Ascending aorta (tissue), 2 donors: ENCODE results near the gene THADA. TPM values are rescaled to one million over a fixed set of nuclear protein-coding genes. Genes with fewer than 3 reads are reported as not detected.

Source experiments
- DNase-seq, 2 donors: peaks; one replicate each; pipeline ENCODE4 v3.0.0-alpha.2; 2019; ENCODE audit warnings: low spot score in 2 of 2
- H3K27ac ChIP-seq, 2 donors: fragments of 200-600 bp; sonication (generic); one replicate each; pipeline ENCODE4 v1.5.1; 2016 to 2017; ENCODE audit warnings: mild to moderate bottlenecking in 1 of 2
- H3K27me3 ChIP-seq: fragments of 200-600 bp; sonication (generic); one replicate; pipeline ENCODE4 v1.5.1; 2017
- H3K36me3 ChIP-seq, 2 donors: fragments of 200-600 bp; sonication (generic); one replicate each; pipeline ENCODE4 v1.5.1; 2016
- H3K4me1 ChIP-seq, 2 donors: fragments of 200-600 bp; sonication (generic); one replicate each; pipeline ENCODE4 v1.5.1; 2016 to 2017; ENCODE audit warnings: mild to moderate bottlenecking in 1 of 2
- H3K4me3 ChIP-seq, 2 donors: fragments of 200-600 bp; sonication (generic); one replicate each; pipeline ENCODE4 v1.5.1; 2016 to 2017; ENCODE audit warnings: mild to moderate bottlenecking in 1 of 2
- H3K9me3 ChIP-seq, 2 donors: fragments of 200-600 bp; sonication (generic); one replicate each; pipeline ENCODE4 v1.5.1; 2016
- intact Hi-C: fragments of 100-400 bp; cut with DNase I; formaldehyde crosslinking; loops from one replicate; pipeline ENCODE4 v1.15.1; 2023
- total RNA-seq: library from RNA; depleted of rRNA; stranded (reverse); fragments of >200 nt; gene quantifications from one replicate; pipeline ENCODE4 v1.1.0, GENCODE V29; 2016
- TF ChIP-seq, protein P1 (sequence below), 3 experiments: fragments of 200-600 bp in 2 of 3; fragments of 450-650 bp in 1 of 3; sonication (generic) in 2 of 3; IDR thresholded peaks; one replicate each; pipeline ENCODE4 v1.5.1; 2016 to 2019; ENCODE audit warnings: antibody characterized with exemption in 3 of 3, mild to moderate bottlenecking in 1 of 3, moderate library complexity in 1 of 3

THADA gene
- total RNA-seq, 1 donor from 2014 or later, result 27.4 TPM

DNA sequence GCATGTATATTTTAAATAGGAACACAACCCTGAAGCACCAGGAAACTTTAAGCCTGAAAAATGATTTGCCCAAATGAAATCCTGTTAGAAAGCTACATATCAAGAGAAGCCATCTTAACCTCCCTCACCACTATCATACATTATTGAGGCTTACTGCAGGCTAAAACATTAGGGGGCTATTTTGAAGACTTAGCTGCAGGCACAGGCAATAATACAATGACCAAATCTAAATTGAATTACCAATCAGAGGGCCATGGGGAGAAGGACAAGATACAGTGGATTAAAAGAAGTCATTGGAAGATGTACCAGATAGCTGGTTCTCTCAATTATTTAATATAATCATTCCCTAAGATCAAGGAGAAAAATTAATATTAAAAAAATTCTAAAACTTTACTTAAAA, 73.7 kb downstream of the THADA start:
- Histone ChIP-seq H3K36me3 (no peaks in the 10 kb centered on the region), H3K4me1 (peaks cover 6 to 61% of the 10 kb centered on the region in 2 donors), H3K27ac (peak overlapping the region in 1 of 2 donors; percentile 2), H3K4me3 (no peak overlapping the region), H3K27me3 (no peaks in the 10 kb centered on the region), H3K9me3 (no peaks in the 10 kb centered on the region)
- DNase-seq, result no peak
- intact Hi-C loops, result no loop called here
- TF ChIP-seq, protein P1, sequence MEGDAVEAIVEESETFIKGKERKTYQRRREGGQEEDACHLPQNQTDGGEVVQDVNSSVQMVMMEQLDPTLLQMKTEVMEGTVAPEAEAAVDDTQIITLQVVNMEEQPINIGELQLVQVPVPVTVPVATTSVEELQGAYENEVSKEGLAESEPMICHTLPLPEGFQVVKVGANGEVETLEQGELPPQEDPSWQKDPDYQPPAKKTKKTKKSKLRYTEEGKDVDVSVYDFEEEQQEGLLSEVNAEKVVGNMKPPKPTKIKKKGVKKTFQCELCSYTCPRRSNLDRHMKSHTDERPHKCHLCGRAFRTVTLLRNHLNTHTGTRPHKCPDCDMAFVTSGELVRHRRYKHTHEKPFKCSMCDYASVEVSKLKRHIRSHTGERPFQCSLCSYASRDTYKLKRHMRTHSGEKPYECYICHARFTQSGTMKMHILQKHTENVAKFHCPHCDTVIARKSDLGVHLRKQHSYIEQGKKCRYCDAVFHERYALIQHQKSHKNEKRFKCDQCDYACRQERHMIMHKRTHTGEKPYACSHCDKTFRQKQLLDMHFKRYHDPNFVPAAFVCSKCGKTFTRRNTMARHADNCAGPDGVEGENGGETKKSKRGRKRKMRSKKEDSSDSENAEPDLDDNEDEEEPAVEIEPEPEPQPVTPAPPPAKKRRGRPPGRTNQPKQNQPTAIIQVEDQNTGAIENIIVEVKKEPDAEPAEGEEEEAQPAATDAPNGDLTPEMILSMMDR (IDR thresholded peaks at IDR 0.05), result no peak

- intact Hi-C loops, result no loop called here
- H3K27ac ChIP-seq, result peak overlapping the region; percentile 86 to 87
- no peaks in the 10 kb centered on the region for H3K36me3 ChIP-seq
- peaks cover 7 to 66% of the 10 kb centered on the region in 2 donors for H3K4me1 ChIP-seq
- no peak for DNase-seq
- TF ChIP-seq, protein P1 (IDR thresholded peaks at IDR 0.05), result no peak
- H3K27me3 ChIP-seq, result no peaks in the 10 kb centered on the region
- H3K9me3 ChIP-seq, result no peaks in the 10 kb centered on the region
- no peak overlapping the region for H3K4me3 ChIP-seq
Observed at GRCh38 chr2:43521568-43521967, 74.3 kb downstream of the THADA start.

DNA sequence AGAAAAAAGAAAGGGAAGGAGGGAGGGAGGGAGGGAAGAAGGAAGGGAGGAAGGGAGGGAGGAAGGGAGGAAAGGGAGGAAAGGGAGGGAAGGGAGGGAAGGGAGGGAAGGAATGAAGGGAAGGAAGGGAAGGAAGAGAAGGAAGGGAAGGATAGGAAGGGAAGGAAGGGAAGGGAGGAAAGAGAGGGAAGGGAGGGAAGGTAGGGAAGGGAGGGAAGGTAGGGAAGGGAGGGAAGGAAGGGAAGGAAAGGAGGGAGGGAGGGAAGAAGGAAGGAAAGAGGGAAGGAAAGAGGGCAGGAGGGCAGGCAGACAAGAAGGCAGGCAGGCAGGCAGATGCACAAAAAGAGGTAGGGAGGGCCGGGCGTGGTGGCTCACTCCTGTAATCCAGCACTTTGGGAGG, 74.9 kb downstream of the THADA start:
- no peak for DNase-seq
- peaks cover 10 to 64% of the 10 kb centered on the region in 2 donors for H3K4me1 ChIP-seq
- intact Hi-C loops, result no loop called here
- no peaks in the 10 kb centered on the region for H3K36me3 ChIP-seq
- H3K27me3 ChIP-seq, result no peaks in the 10 kb centered on the region
- peak overlapping the region; percentile 86 to 87 for H3K27ac ChIP-seq
- H3K4me3 ChIP-seq, result no peak overlapping the region
- TF ChIP-seq, protein P1 (IDR thresholded peaks at IDR 0.05), result no peak
- H3K9me3 ChIP-seq, result no peaks in the 10 kb centered on the region

- peaks cover 10 to 65% of the 10 kb centered on the region in 2 donors for H3K4me1 ChIP-seq
- H3K9me3 ChIP-seq, result no peaks in the 10 kb centered on the region
- TF ChIP-seq, protein P1 (IDR thresholded peaks at IDR 0.05), result no peak
- DNase-seq, result no peak
- H3K27me3 ChIP-seq, result no peaks in the 10 kb centered on the region
- peak overlapping the region; percentile 86 to 87 for H3K27ac ChIP-seq
- H3K36me3 ChIP-seq, result no peaks in the 10 kb centered on the region
- intact Hi-C loops, result loop anchor here (2.0 kb wide), 1 partner anchor 21 kb away; no protein-coding TSS in a partner anchor
- no peak overlapping the region for H3K4me3 ChIP-seq
Observed at GRCh38 chr2:43519643-43520221, 76.1 kb downstream of the THADA start.

GRCh38 chr2:43518718-43519117, 77.1 kb downstream of the THADA start:
- H3K36me3 ChIP-seq, result no peaks in the 10 kb centered on the region
- no peaks in the 10 kb centered on the region for H3K27me3 ChIP-seq
- no peak for DNase-seq
- peaks cover 10 to 62% of the 10 kb centered on the region in 2 donors for H3K4me1 ChIP-seq
- TF ChIP-seq, protein P1 (IDR thresholded peaks at IDR 0.05), result no peak
- no peak overlapping the region for H3K4me3 ChIP-seq
- H3K9me3 ChIP-seq, result no peaks in the 10 kb centered on the region
- peak overlapping the region; percentile 86 to 87 for H3K27ac ChIP-seq
- intact Hi-C loops, result loop anchor here (2.0 kb wide), 1 partner anchor 22 kb away; no protein-coding TSS in a partner anchor
